Effector CD4-positive, alpha-beta T cell (primary cell): ENCODE results near the gene USP37.
"Not testable (repeated sequence)": the region's sequence is repeated elsewhere in the genome, so short reads cannot be mapped to it uniquely, and the experiment has no call there.

Source experiments
- DNase-seq: peaks from one replicate; pipeline ENCODE4 v3.0.0-alpha.2; 2020

USP37 gene

DNA sequence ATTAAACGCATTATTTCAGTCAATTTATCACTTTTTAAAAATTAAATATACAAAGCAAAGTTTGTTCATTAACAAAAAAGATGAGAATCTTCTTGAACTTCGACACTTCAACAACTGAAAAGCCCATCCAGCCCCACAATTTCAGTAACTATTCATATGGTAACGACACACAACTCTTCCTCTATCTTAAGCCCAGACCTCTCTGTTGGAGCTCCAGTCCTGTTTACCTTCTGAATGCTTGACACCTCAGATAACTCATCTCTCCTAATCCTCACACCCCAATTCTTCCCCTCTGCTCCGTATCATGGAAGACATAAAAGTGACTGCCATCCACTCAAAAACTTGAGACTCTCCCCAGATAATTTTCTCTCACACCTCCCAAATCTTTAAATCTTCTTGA, 12.6 kb downstream of the USP37 start:
- DNase-seq: no peak

DNA sequence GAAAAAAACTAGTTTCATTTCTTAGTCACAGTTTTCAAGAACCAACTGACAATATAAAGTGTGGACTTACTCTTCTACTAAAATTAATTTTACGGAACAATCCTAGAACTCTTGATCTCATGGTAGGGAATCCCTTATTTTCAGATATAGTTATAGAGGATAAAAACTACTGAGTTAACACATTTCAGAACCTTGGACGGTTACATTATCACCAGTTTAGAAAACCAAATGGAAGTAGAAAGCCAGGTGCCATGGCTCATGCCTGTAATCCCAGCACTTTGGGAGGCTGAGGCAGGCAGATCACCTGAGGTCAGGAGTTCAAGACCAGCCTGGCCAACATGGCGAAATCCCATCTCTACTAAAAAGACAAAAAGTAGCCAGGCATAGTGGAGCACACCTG, 13.9 kb downstream of the USP37 start:
- DNase-seq: not testable (repeated sequence)

DNA sequence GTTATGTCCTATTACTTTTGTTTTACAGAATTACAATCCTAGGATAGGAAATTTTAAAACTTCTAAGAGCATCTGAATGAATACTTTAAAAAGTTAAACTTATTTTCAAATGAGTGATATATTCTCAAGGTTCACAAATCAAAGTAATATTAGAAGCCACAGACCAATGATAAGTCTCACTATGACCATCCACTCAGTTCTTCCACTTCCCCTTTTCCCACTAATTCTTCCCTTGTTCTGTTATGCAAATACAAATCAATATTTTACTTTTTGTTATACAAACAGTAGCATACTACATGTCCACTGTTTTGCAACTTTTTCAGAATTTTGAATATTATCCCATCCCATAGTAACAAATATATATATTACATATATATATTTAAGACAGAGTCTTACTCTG, 20.2 kb downstream of the USP37 start:
- DNase-seq: no peak

DNA sequence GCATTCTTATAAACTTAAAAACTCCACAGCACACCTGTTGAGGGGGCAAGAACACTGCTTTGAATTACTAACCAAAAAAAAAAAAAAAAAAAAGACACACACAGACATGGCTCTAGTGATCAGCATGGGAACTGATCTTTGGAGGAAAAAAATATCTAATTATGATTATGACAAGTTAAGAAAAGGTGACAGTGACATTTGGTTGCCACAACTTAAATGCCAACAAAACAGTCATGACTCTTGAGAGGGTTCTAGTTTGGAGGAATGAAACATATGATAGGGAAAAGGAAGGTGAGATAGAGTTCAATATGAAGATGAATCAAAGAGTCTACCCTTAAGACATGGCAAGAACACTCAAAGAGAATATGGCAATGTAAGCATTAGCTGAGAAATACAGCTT, 20.6 kb downstream of the USP37 start:
- DNase-seq: no peak

DNA sequence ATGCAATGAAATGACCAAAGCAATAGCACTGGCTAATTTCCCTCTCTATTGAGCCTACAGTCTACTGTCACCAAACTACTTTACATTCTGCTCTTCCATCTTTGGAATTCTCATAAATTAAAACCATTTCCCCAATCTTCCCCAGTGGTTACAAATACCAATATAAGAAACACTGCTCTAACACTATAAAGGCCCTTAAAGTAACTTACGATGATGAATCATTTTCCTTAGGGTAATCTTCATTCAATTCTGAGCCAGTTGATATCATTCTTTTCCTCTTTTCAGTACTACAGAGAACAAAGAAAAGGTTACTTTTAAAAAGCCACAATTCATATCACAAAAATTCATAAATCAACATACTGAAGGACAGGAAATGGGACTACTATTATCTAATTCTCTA, 22.1 kb downstream of the USP37 start:
- no peak for DNase-seq

DNA sequence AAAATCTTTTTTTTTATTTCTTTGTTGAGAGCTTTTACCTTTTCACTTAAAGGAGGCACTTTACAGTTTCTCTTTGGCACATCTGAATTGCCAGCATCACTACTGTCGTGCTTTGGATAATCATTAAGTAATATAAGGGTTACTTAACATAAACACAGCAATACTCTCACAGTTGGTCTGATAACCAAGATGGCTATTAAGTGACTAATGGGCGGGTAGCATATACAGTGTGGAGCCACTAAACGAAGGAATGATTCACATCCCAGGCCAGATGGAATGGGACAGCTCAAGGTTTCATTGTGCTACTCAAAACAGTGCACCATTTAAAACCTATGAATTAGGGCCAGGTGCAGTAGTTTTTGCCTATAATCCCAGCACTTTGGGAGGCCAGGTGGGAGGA, 28.1 kb downstream of the USP37 start:
- DNase-seq: no peak

DNA sequence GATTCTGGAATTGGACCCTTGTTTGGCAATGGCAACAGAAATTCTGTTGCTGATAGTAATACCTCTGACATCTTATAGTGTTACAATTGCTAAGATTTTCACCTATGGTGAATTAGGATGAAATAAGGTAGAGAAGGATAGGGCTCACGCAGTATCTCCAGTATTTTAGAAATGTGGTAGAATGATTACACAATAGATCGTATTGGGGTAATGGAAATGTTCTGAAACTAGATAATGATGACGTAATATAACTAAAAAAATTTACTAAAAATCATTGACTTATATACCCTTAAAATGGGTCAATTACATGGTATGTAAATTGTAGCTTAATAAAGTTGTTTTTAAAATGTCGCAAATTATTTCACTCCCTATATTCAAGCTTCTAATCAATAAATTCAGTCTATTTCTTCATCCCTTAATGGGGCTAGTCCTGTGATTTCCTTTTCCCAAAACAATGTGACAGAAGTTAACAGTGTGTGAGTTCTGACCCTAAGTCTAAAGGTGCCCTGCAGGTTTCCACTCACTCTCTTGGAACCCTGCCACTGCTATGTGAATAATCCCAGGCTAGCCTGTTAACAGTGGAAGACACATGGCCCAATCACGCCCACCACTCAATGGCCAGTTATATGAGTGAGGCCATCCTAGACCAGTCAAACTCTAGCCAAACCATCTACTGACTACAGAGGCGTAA, 31.2 kb downstream of the USP37 start:
- DNase-seq: no peak

DNA sequence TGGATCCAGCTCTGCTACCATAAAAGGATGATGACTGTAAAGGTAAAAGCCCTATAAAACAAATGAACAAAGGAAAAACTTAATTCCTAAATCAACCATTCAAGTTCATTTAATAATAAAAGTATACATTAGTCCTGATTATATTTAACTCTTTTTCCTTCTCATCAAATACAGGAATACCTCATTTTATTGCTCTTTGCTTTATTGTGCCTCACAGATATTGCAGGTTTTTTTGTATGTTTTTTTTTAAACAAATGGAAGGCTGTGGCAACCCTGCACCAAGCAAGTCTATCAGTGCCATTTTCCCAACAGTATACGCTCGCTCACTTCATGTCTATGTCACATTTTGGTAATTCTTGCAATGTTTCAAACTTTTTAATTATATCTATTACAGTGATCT, 38.2 kb downstream of the USP37 start:
- DNase-seq: no peak

DNA sequence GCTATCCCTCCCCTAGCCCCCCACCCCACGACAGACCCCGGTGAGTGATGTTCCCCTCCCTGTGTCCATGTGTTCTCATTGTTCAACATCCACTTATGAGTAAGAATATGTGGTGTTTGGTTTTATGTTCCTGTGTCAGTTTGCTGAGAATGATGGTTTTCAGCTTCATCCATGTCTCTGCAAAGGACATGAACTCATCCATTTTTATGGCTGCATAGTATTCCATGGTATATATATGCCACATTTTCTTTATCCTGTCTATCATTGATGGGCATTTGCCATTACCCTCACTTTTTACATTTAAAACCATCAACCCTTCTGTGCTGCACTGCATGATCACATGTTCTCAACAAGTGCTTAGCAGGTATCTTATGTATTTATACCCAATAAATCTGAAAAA, 39.7 kb downstream of the USP37 start:
- not testable (repeated sequence) for DNase-seq

DNA sequence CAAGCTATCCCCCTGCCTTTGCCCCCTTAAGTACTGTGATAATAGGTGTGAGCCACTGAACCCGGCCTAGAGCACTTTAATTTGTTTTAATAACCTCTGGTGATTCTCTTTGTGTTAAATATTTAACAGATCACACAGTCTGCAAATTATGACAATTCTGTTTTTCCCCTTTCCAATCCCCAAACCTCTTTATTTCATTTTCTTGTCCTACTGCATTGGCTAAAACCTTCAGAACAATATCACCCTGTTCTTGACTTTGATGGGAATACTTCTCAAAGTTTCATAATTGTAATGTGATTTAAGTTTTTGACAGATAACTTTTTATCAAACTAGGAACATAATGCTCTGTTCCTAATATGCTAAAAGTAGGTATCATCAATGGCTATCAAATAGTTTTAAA, 44.5 kb downstream of the USP37 start:
- no peak for DNase-seq

DNA sequence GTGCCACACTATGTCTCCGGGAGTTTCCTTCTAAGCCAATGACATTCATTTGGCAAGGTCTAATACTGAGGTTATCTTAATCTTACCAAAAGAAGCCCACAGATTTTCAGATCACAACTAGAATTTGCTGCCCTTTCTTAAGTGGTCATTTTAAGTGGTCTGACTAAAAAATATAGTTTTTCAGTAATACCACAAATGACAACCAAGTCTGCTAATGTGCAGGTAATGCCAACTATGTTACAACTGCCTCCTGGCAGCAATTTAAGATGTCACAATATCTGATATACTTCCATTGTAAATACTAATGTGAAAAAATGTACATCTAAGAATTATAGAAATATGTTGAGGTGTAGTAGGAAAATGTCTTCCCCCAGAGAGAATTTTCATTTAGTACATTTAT, 49.3 kb downstream of the USP37 start:
- DNase-seq: no peak

DNA sequence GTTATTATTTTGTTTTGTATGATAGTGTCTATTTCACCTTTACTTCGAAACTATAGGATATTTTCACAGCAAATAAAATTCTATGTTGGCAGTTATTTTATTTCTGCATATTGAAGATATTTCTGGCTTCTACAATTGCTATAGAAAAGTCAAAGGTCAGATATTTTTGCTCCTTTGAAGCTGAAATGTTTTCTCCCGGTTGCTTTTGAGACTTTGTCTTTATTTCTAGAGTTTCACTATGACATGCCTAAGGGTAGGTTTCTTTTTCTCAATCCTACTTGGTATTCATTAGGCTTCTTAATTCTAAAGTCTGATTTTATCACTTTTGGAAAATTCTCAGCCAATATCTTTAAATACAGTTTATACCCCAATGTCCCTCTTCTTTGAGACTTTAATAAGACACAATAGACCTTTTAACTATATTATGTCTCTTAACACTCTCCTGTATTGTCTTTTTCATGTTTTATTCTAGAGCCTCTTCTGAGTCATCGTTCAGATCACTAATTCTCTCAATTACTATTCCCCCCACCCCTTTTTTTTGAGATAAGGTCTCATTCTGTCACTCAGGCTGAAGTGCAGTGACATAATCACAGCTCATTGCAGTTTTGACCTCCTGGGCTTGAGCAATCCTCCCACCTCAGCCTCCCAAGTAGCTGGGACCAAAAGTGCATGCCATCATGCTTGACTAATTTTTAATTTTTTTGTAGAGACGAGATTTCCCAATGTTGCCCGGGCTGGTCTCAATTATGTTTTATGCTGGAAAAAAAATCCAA, 50.5 kb downstream of the USP37 start:
- DNase-seq: no peak

DNA sequence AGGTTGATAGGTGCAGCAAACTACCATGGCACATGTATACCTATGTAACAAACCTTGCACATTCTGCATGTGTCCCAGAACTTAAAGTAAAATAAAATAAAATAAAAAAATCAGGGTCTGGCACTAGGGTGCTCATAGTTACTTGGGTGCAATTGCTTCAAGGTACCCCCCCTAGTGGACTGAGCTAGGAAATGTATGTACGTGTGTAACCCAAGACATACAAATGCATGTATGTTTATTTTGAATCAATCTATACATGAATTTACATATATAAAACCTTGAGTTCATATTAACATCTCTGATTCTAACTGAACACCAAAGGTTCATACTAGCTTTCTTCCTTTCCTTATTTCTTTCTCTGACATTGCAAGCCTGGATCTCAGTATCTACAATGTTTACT, 51.5 kb downstream of the USP37 start:
- no peak for DNase-seq

DNA sequence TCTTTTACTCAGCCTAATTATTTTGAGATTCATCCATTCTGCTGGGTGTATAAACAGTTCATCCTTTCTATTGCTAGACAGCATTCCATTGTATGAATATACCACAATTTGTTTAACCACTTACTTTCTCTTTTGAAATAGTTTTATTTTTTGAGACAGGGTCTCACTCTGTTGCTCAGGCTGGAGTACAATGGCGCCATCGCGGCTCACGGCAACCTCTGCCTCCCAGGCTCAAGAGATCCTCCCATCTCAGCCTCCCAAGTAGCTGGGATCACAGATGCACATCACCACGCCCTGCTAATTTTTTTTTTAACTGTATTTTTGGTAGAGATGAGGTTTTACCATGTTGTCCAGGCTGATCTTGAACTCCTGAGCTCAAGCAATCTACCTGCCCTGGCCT, 54.5 kb downstream of the USP37 start:
- no peak for DNase-seq

DNA sequence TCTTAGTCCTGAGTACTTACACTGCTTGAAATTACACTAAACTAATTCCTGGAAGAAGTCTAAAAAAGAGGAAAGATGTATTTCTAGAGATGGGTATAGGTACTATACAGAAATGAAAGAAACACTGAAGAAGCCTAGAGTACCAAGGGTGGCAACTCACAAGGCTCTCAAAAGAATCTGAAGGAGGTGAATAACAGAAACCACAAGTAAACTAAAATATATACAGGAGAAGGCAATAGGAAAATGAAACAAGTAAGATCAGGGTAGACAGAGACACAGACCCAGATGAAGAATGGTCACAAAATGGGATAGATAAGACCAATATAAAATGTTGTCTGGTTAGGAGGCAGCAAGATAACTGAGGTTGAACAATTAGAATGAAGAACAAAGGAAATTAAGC, 59.9 kb downstream of the USP37 start:
- DNase-seq: no peak

DNA sequence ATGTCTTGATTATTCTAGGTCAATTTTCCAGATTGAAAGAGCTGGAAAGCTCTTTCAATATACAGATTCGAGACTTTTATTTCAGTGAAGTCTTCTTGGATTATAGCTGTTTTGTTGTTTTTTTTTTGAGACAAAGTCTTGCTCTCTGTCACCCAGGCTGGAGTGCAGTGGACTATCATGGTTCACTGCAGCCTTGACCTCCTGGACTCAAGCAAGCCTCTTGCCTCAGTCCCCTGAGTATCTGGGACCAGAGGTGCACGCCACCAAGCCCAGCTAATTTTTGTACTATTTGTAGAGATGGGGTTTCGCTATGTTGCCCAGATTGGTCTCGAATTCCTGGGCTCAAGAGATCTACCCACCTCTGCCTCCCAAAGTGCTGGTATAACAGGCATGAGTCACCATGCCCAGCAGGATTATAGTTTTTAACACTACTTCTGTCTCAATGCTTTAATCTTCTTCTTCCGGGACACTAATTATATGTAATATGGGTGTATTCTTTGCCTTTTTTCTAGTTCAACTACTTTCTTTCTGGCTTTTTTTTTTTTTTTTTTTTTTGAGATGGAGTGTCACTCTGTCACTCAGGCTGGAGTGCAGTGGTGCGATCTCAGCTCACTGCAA, 62.3 kb downstream of the USP37 start:
- no peak for DNase-seq

DNA sequence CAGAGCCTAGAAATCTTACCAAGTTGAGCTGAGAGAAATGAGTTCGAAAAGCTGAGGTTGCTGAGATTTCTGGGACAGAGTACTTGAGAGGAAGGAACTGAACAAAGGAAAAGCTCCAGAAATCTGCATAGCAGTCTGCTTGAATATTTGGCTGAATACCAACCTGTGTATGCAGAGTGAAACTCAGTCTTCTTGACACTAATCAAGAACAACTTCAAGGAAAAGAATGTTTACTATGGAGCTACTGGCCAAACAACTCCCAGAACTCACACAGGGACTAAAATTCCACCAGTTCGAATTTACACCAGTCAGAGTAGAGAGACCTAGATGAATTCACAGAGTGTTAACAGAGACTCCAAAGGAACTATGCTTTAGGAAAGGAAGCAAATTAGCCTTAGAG, 66.5 kb downstream of the USP37 start:
- no peak for DNase-seq

DNA sequence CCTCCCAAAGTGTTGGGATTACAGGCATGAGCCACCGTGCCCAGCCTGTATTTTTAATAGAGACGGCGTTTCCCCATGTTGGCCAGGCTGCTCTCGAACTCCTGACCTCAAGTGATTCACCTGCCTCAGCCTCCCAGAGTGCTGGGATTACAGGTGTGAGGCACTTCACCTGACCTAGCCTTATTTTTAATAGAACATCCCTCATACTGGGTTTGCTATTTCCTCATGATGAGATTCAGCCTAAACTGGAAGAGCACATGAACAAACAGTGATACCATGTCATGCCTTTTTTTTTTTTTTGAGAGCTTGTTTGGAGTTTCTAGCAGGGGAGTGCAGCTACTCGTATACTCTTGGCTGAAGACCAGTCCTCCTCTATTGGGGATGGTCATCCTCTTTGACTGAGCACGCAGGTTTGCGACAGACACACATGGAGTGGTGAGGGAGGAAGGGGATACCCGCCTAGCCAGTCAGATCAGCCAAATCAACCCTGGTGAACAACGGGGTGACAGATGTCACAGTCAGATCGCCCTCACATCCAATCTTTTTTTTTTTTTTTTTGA, 67.6 kb downstream of the USP37 start:
- no peak for DNase-seq

DNA sequence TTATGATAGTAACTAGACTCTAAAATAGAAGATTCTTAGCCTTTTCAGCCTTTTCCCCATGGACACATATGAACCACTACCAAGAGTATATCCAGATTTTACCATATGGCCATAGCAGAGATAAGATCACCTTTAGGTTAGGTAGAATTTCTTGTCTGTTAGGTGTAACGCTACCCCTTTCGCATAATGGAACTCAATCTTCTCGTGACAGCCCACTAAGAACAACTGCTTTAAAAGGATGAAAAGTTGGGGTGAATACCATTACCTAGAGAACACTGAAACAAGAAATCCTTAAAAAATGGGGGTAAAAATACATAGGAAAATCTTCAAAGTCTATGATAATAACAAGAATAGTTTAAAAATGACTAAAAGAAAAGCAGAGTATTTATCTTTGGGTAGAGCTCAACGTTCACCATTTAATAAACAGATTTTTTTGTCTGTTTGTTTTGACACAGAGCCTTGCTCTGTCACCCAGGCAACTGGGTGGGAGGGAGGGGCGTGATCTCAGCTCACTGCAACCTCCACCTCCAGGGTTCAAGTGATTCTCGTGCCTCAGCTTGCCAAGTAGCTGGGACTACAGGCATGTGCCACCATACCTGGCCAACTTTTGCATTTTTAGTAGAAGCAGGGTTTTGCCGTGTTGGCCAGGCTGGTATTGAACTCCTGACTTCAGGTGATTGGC, 82.0 kb downstream of the USP37 start:
- no peak for DNase-seq

DNA sequence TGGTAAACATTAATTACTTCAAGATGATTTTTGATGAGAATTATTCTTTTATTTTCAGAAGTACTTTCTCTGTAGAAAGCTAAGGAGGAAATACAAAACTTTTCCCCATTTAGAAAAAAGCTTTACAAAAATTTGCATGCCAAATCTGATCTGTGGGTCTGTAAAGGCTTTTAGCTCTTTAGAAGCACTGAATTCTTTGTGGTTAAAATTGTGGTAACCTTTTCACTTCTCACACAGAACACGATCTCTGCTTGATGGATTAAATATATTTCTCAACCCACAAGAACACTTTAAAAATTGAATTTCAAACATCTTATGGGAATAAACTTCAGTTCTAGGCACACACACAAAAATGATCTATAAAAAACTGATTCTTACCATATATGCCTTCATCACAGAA, 85.5 kb downstream of the USP37 start:
- DNase-seq: no peak

DNA sequence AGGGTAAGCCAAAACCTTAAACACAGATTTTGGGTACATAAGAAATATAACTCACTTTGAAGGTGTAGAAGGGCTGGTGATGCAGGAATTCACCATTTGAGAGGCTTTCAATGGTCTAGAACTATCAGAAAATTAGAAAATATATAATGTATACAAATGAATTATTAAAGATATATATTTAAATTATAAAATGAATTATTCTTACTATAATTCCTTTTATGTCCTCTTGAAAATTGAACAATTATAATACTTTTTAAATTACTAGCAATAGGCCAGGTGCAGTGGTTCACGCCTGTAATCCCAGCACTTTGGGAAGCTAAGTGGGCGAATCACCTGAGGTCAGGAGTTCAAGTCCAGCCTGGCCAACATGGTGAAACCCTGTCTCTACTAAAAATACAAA, 88.6 kb downstream of the USP37 start:
- no peak for DNase-seq

DNA sequence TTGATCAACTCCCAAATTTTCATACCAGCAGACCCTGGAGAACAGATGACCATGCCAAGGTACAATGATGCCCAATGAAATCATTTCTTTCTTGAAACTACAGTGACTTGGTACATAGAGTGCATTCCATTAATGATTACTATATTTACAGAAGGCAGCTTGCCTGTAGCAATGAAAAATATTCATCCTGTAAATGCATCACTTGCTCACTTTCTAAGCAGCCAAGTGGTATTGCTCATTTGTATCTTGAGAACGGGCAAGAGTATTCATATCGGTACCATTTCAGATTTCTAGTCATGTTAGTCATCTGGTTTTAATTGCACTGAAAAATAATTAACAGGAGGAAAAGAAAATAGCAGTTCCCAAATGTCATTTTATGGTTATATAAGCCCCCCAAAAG, 89.6 kb downstream of the USP37 start:
- no peak for DNase-seq

DNA sequence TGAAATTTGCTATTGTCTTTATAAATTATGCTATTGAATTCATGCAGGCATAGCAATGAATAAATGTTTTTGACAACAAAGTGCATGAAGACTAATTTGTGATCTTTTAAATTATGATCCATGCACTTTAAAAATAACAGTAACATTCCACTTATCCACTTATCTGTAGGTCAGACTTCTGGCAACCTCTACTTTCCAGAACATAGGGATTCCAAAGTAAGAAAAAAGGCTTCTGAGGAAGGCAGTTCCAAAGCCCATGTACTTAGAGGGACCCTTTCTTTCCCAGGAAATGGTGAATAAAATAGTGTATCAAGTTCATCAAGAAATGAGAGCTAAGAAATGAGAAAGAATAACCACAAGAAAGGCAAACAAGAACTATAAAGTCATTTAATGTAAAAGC, 90.9 kb downstream of the USP37 start:
- DNase-seq: no peak
